GM12874 (cell line): ENCODE data around the gene SGMS1.

ENCODE experiments used
- CTCF ChIP-seq: IDR thresholded peaks from 2 replicates; pipeline ENCODE4 v1.5.1; 2011; ENCODE audit warnings: low read depth, mild to moderate bottlenecking, control low read depth, low read length, moderate library complexity; ENCODE audit not compliant: insufficient read depth

SGMS1 gene

GRCh38 chr10:50541921-50542320 lies 81.8 kb downstream of the SGMS1 start:
- no peak for TF ChIP-seq CTCF

GRCh38 chr10:50541317-50541716 lies 82.4 kb downstream of the SGMS1 start:
- no peak for TF ChIP-seq CTCF

- no peak for TF ChIP-seq CTCF
Observed at GRCh38 chr10:50540826-50541122, 83.0 kb downstream of the SGMS1 start.

- no peak for TF ChIP-seq CTCF
Observed at GRCh38 chr10:50540069-50540825, 83.5 kb downstream of the SGMS1 start.

- no peak for TF ChIP-seq CTCF
Observed at GRCh38 chr10:50538555-50539398, 85.0 kb downstream of the SGMS1 start.

- TF ChIP-seq CTCF: no peak
Observed at GRCh38 chr10:50536617-50537240, 87.0 kb downstream of the SGMS1 start.

- TF ChIP-seq CTCF: no peak
Observed at GRCh38 chr10:50533296-50533695, 90.5 kb downstream of the SGMS1 start.
